Neural cell (in vitro differentiated cells): ENCODE data around the gene NACA.

Experiments
- EP300 ChIP-seq: fragments of 450-650 bp; conservative IDR thresholded peaks from 2 replicates; pipeline ENCODE4 v1.6.1; 2014; ENCODE audit warnings: antibody characterized with exemption, mild to moderate bottlenecking, moderate library complexity; ENCODE audit not compliant: poor library complexity, severe bottlenecking
- POLR2AphosphoS5 ChIP-seq: IDR thresholded peaks from 2 replicates; pipeline ENCODE4 v1.6.1; 2012
- RAD21 ChIP-seq: fragments of 450-650 bp; conservative IDR thresholded peaks from 2 replicates; pipeline ENCODE4 v1.6.1; 2014; ENCODE audit warnings: antibody characterized with exemption, mild to moderate bottlenecking, moderate library complexity
- TAF1 ChIP-seq: IDR thresholded peaks from 2 replicates; pipeline ENCODE4 v1.6.1; 2012; ENCODE audit warnings: low read depth
- TF ChIP-seq, protein P1 (sequence below): fragments of 450-650 bp; IDR thresholded peaks from 2 replicates; pipeline ENCODE4 v1.5.1; 2014; ENCODE audit warnings: antibody characterized with exemption, mild to moderate bottlenecking, moderate library complexity; ENCODE audit not compliant: poor library complexity, severe bottlenecking
- TF ChIP-seq, protein P2 (sequence below): IDR thresholded peaks from 2 replicates; pipeline ENCODE4 v1.6.1; 2012; ENCODE audit warnings: borderline replicate concordance

DNA sequence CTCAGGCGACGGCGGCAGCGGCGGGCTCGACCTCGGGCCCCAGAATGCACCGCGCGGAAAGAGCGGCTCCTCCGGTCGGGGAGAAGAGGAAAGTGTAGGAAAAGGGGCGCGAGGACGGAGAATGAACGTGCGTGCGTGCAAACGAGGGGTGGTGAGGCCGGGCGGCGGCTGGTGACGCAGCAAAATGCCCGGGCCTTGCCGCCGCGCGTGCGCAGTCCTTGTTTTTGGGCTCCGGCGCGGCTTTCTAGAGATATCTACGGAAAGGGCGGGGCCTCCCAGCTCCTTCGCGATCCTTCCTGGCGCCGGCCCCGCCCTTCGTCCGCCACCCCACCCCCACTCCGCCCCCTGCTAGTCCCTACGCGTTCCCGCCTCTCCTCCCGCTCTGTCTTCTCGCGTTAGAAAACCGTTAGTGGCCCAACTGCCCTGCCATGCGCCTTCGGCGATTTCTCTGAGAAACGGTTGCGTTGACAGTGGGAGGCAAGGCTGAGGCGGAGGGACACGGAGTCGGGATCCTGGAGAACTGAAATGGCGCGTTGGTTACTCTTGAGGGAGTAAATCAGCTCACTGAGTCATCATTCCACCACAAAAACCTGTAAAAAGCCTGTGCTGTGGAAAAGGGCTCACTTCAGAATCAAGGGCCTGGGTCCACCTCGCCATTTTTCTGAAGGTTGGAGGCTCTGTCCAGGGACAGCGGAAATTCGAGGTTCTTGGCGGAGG is 36.8 kb downstream of the NACA start, which contains the start of gene PTGES3:
- TF ChIP-seq RAD21 (no peak), EP300 (peak; percentile 80), TAF1 (peak; percentile 98), POLR2AphosphoS5 (peak; percentile 94)
- TF ChIP-seq, protein P1, sequence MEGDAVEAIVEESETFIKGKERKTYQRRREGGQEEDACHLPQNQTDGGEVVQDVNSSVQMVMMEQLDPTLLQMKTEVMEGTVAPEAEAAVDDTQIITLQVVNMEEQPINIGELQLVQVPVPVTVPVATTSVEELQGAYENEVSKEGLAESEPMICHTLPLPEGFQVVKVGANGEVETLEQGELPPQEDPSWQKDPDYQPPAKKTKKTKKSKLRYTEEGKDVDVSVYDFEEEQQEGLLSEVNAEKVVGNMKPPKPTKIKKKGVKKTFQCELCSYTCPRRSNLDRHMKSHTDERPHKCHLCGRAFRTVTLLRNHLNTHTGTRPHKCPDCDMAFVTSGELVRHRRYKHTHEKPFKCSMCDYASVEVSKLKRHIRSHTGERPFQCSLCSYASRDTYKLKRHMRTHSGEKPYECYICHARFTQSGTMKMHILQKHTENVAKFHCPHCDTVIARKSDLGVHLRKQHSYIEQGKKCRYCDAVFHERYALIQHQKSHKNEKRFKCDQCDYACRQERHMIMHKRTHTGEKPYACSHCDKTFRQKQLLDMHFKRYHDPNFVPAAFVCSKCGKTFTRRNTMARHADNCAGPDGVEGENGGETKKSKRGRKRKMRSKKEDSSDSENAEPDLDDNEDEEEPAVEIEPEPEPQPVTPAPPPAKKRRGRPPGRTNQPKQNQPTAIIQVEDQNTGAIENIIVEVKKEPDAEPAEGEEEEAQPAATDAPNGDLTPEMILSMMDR: peak; percentile 5
- TF ChIP-seq, protein P2, sequence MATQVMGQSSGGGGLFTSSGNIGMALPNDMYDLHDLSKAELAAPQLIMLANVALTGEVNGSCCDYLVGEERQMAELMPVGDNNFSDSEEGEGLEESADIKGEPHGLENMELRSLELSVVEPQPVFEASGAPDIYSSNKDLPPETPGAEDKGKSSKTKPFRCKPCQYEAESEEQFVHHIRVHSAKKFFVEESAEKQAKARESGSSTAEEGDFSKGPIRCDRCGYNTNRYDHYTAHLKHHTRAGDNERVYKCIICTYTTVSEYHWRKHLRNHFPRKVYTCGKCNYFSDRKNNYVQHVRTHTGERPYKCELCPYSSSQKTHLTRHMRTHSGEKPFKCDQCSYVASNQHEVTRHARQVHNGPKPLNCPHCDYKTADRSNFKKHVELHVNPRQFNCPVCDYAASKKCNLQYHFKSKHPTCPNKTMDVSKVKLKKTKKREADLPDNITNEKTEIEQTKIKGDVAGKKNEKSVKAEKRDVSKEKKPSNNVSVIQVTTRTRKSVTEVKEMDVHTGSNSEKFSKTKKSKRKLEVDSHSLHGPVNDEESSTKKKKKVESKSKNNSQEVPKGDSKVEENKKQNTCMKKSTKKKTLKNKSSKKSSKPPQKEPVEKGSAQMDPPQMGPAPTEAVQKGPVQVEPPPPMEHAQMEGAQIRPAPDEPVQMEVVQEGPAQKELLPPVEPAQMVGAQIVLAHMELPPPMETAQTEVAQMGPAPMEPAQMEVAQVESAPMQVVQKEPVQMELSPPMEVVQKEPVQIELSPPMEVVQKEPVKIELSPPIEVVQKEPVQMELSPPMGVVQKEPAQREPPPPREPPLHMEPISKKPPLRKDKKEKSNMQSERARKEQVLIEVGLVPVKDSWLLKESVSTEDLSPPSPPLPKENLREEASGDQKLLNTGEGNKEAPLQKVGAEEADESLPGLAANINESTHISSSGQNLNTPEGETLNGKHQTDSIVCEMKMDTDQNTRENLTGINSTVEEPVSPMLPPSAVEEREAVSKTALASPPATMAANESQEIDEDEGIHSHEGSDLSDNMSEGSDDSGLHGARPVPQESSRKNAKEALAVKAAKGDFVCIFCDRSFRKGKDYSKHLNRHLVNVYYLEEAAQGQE: peak; percentile 91
